Renal pelvis (tissue), 4 donors: Measurements from ENCODE around the gene CCDC33. TPM values are rescaled to one million over a fixed set of nuclear protein-coding genes. Genes with fewer than 3 reads are reported as not detected.
"Not testable (repeated sequence)": the region's sequence is repeated elsewhere in the genome, so short reads cannot be mapped to it uniquely, and the experiment has no call there.

ENCODE experiments used
- DNase-seq: peaks from one replicate; pipeline ENCODE4 v3.0.0-alpha.2; 2013
- polyA plus RNA-seq, 3 donors: library from polyadenylated mRNA; unstranded; fragments of 120-200 nt; gene quantifications; one replicate each; pipeline ENCODE4 v1.2.1, GENCODE V29; 2013; ENCODE audit not compliant: insufficient read length in 3 of 3

The CCDC33 gene
- polyA plus RNA-seq, 3 donors = 4.7 to 9.1 (median 8.7) TPM

DNA sequence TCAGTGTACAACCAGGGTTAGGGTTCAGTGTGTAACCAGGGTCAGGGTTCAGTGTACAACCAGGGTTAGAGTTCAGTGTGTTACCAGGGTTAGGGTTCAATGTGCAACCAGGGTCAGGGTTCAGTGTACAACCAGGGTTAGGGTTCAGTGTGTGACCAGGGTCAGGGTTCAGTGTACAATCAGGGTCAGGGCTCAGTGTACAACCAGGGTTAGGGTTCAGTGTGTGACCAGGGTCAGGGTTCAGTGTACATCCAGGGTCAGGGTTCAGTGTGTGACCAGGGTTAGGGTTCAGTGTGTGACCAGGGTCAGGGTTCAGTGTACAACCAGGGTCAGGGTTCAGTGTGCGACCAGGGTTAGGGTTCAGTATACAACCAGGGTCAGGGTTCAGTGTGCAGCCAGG lies 98.0 kb downstream of the CCDC33 start:
- no peak for DNase-seq

DNA sequence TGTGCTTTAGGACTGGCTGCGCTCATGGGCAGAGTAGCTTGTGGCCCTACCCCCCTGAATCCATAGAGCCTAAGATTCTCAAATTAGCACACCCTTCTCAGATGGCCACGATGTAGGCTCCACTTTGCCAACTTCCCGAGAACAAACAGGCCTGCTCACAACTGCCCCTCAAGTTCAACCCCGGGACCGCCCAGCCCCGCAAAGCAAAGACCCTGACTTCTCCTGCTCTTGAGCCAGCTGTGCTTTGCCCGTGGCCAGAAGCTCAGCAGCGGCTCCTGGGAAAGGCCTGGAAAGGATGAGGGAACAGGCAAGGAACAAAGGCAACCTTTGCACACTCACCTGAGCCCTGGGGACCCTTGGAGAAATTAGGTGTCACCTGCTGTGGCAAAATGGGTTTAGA lies 99.3 kb downstream of the CCDC33 start:
- DNase-seq = no peak

- no peak for DNase-seq
Measured at GRCh38 chr15:74336061-74337005, 100.2 kb downstream of the CCDC33 start.

DNA sequence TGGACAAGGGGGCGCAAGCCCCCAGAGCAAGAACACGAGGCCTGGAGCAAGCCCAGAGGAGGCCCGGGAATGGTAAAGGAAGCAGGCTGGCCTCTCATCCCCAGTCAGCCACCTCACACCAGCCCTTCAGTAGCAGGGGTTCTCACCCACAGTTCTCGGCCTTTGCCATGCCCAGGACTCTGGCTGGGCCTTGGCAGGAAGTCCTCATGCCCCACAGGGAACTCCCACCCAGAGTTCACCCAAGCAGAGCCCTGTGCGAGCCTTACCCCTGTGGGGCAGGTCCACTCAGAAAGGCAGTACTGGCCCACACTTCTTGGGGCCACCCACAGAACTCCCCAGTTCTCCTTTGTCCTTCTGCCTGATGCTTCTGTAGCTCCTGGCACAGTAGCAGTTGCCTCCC lies 101.0 kb downstream of the CCDC33 start:
- no peak for DNase-seq

GRCh38 chr15:74337607-74338211 lies 101.6 kb downstream of the CCDC33 start:
- DNase-seq = no peak

- no peak for DNase-seq
Measured at GRCh38 chr15:74338676-74339075, 102.5 kb downstream of the CCDC33 start.

DNA sequence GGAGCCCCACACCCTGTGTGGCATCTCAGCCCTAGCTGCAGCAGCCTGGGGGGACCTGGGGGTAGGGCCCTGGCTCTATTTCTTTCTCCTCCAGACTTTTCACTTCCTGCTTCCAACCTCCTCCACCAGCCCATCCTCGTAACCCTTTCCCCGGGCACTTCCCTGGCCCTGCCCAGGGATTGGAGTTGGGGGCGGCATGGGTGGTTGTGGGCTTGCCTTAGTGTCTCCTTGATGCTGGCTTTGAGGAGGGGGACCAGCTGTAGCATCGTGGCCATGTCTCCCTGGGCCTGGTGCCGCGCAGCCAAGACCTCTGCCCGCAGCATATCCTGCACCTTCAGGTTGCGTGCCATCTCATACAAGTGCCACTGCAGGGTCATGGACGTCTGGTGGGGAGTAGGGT lies 103.2 kb downstream of the CCDC33 start:
- no peak for DNase-seq

DNA sequence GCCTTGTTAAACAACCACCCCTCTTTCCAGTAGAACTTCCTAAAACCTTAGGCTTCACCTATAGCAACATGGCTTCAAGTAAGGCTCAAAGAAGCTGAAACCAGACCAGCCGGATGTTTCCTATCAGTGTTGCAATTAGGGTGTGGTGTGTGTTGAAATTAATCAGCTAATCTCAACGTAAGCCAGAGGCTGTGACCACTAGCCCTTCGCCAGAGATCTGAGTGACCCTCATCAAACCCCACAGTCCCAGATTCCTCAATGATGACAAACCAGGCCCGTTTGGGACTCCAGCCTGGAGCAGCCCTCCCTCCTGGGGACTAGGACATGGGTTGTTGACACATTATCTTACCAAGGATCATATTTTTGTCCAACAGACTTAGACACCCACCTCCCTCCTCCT lies 104.0 kb downstream of the CCDC33 start:
- no peak for DNase-seq

- DNase-seq = no peak
Measured at GRCh38 chr15:74343127-74343796, 107.1 kb downstream of the CCDC33 start.

DNA sequence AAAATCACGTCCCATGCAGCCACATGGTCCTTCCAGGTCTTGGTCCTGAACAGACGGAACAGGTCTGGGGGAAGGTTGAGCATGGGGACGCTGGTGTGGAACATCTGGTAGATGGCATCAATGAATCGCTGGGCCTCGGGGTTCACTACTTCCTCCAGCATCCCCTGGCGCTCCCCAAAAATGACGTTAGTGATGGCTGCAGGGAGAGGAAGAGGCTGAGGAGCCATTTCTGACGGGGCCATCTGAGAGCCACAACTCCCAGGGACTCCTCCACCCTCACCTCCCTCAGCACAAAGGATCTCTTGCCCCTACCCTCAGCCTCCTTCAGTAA lies 107.6 kb downstream of the CCDC33 start:
- no peak for DNase-seq

DNA sequence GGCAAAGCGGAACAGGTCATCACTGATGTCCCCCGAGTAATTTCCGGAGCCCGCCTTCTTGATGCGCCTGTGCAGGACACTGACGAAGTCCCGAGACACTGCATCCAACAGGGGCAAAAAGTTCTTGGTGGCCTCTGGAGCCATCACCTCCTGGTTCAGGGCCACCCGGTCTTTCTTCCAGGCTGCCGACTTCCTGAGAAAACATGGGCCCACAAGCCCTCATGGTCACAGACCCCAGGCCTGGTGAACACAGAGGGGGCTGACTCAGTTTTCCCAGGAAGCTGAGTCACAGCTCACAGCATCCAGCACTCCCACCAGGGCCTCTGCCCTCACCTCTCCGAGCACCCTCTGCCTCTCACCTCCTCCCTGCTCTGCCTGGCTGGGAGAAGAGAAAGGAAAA lies 108.9 kb downstream of the CCDC33 start:
- DNase-seq = no peak

DNA sequence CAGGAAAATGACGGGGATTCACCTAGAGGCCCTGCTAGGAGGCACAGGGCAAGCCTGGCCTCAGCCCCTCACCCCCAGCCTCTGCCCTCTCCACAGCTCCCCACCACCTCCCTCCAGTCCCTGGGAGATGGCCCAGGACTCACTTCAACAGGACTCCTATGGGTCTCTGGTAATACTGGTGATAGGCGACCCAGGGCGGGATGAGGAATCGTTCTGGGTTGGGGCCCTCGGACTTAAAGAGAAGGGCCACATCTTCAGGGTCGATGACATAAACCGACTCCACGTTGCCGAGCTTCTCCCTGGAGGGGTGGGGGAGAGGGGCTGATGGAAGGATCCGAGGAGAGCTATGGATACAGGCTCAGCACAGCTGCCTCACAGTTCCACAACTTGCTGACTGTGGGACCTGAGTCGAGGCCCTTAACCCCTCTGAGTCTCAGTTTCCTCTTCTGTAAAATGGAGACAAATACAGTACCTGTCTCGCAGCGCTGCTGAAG lies 111.7 kb downstream of the CCDC33 start:
- no peak for DNase-seq

DNA sequence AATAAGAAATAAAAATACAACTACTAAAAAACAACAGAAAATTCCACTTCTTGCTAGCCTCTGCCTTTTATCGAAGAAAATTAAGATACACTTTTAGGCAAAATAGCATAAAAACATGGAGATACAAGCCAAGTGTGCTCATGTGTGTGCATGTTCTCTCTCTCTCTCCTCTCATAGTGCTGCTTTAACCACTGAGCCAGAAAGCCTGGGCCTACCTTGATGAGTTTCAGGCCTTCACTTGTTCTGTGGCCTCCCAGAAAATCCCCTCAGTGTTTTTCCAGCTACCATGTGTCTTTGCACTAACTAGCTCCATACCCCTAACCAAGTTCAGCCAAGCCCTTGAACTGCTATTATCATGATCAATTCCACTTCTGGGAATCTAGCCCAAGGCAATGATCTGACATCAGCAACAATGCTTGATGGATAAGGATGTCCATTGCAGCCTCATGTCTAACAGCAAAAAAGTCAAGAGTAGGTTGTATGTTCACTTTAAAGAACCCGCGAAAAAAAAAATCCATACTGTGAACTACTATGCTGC lies 113.2 kb downstream of the CCDC33 start:
- no peak for DNase-seq

DNA sequence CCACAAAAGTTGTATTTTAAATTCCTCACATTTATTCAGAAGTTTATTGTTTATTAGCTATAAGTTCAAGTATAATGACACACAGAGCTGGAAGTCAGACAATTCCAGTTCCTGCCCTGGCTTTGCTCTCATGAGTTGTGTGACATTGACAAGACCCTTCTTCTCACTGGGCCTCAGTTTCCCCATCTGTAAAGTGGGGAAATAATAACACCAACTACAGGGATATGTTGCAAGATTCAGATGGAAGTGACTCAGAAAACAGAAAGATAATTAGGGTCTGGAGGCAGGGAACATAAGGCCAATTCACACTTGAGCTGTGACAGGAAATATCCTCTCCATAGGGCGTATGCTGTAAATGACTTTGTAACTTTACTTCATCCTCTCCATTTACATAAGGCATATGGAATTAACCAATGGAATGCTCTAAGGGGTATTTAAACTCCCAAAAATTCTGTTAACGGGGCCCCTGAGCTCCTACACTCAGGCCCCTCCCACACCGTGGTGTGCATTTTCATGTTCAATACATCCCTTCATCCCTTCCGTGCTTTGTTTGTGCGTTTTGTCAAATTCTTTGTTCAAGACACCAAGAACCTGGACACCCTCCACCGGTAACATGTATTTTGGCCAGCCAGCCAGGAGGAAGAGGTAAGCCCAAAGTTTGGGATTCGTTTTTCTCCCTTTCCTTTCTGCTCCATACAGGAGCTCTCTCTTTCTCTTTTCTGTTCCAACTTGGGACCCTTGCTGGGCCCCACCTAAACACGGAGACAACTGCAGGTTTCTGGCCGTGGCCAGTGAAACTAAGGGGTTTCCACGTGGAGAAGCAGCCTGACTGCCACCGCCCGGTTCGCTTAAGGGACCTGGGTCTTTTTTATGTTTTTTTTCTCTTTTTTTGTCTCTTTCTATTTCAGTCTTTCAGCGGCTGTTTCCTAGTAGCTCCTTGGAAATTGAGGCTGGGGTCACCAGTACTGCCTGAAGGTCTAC lies 114.5 kb downstream of the CCDC33 start:
- no peak for DNase-seq

GRCh38 chr15:74351670-74352069 lies 115.5 kb downstream of the CCDC33 start:
- no peak for DNase-seq

DNA sequence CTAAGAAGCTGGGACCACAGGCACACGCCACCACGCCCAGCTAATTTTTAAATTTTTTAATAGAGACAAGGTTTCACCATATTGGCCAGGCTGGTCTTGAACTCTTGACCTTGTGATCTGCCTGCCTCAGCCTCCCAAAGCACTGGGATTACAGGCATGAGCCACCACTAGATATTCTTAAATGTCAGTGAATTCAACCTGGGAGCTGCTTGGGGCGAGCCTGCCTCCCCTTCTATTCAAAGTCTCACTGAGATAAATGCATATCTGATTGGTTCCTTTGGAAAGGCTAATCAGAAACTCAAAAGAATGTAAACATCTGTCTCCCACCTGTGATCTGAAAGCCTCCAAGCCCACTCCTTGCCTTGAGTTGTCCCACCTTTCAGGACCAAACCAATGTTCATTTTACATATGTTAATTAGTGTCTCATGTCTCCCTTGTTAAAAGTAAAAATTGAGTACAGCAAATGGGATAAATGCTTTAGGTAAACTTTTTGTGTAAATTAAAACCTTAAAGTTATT lies 116.3 kb downstream of the CCDC33 start:
- DNase-seq = no peak

- not testable (repeated sequence) for DNase-seq
Measured at GRCh38 chr15:74353992-74354391, 117.9 kb downstream of the CCDC33 start.

DNA sequence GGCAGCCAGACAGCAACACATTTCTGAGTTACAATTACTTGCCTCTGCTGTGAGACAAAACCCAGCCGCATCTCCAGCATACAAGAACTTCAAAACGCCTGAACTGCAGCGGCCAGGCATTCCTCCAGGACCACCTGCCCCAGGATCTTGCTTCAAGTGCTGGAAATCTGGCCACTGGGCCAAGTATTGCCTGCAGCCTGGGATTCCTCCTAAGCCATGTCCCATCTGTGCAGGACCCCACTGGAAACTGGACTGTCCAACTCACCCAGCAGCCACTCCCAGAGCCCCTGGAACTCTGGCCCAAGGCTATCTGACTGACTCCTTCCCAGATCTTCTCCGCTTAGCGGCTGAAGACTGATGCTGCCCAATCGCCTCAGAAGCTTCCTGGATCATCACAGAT lies 119.9 kb downstream of the CCDC33 start:
- not testable (repeated sequence) for DNase-seq

DNA sequence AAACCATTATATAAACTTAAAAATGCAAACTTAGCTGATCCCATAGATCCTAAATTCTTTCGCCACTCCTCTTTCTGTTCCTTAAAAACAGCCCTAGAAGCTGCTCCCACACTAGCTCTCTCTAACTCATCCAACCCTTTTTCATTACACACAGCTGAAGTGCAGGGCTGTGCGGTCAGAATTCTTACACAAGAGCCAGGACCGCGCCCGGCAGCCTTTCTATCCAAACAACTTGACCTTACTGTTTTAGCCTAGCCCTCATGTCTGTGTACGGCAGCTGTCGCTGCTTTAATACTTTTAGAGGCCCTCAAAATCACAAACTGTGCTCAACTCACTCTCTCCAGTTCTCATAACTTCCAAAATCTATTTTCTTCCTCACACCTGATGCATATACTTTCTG lies 121.4 kb downstream of the CCDC33 start:
- DNase-seq = not testable (repeated sequence)

GRCh38 chr15:74359376-74359775 lies 123.2 kb downstream of the CCDC33 start:
- not testable (repeated sequence) for DNase-seq

GRCh38 chr15:74360855-74361254 lies 124.7 kb downstream of the CCDC33 start:
- not testable (repeated sequence) for DNase-seq
